ENCODE results near the gene LRBA.

Gene LRBA

DNA sequence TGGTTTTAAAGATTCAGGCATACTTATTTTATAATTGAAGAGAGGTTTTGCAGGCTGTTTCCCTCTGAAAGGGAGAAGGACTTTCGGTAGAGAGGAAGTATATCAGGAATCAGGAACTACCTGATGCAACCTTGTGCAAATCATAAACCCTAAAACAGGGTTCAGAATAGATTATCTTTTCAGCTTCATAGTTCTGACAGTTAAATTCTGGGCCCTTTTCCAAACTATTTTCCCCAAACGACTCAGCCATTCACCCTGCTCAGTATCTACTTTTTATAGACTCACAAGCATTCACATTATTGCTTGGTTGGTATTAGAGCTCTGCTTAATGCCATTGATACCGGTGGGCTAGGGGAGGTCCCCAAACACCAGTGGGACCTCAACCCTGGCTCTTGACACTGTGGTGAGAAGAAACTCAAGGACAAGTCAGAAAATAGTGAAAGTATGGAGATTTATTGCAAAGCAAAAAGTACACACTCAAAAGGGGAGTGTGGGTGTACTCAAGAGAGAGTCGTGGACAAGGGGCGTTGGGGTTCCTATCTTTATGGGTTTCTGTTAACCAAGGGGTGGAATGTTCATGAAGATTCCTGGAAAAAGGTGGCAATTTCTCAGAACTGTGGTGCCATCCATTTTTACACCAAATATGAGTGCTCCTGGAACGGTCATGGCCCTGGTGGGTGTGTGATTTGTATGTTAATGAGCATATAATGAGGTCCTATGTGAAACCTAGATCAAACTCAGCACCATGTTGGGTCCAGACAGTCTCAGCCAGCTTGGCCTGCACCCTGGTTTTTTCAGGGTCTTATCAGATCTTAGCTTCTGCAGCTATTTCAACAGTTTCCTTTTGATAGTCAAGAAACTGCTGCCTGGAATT lies 698.5 kb downstream of the LRBA start:
- DNase-seq (ENCODE audit: insufficient read length, low spot score) = no peak
- TF ChIP-seq, protein P1, sequence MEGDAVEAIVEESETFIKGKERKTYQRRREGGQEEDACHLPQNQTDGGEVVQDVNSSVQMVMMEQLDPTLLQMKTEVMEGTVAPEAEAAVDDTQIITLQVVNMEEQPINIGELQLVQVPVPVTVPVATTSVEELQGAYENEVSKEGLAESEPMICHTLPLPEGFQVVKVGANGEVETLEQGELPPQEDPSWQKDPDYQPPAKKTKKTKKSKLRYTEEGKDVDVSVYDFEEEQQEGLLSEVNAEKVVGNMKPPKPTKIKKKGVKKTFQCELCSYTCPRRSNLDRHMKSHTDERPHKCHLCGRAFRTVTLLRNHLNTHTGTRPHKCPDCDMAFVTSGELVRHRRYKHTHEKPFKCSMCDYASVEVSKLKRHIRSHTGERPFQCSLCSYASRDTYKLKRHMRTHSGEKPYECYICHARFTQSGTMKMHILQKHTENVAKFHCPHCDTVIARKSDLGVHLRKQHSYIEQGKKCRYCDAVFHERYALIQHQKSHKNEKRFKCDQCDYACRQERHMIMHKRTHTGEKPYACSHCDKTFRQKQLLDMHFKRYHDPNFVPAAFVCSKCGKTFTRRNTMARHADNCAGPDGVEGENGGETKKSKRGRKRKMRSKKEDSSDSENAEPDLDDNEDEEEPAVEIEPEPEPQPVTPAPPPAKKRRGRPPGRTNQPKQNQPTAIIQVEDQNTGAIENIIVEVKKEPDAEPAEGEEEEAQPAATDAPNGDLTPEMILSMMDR (IDR thresholded peaks at IDR 0.05; ENCODE audit: insufficient read depth, missing control alignments) = no peak
- FAIRE-seq = peak; percentile 51

DNA sequence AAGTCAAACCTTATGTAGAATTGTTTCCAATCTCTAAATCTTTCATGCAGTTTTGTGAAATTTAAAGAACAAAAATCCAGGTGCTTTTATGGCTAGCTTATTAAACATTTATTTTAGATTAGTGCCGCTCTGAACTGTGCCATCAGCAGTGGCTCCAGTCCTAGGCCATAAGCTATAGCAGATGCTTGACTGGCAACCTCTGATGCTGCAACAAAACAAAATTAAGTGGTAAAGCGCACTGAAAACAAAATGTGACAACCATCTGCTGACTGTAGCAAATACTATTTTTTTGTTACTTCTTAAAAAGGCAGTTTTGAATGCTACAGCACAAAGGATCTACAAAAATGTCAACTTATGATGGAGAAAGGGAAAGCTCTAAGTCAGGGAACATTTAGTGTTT lies 699.4 kb downstream of the LRBA start:
- peak; percentile 81 for FAIRE-seq
- TF ChIP-seq, protein P1 (IDR thresholded peaks at IDR 0.05; ENCODE audit: insufficient read depth, missing control alignments) = no peak
- DNase-seq (ENCODE audit: insufficient read length, low spot score) = no peak

DNA sequence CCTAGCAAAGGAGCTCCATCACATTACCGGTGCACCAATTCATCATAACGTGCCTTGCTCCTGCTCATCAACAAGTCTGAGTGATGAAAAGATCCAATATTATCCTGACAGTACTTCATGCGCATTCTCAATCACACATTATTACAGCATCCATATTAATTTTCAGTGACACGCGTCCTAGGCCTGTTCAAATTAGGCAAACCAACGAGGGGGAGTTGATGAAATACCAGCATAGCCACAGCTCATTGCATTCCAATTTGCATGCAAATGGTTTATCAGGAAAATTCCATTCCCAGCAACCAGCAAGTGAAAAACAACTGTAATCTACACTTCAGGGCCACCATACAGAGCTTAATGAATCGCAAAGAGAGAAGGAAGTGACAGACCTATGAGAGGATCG lies 699.9 kb downstream of the LRBA start:
- DNase-seq (ENCODE audit: insufficient read length, low spot score) = no peak
- TF ChIP-seq, protein P1 (IDR thresholded peaks at IDR 0.05; ENCODE audit: insufficient read depth, missing control alignments) = no peak
- peak; percentile 92 for FAIRE-seq

DNA sequence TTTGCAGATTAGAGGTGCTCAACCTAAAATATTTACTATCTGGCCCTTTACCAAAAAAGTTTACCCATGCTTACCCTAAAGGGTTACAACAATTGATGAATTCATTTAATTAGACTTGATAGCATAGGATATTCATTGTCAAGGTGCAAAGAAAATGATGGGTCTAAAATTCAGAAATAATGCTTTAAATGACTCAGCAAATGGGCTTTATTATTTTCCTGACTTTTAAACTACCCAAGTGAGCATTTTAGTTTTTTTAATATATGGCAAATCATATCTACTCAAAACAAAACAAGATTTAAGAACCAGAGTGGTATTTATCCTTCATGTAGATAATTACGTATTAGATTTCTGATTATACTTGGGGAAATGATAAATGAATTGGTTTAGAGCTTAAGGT lies 701.1 kb downstream of the LRBA start:
- FAIRE-seq (no peak), DNase-seq (ENCODE audit: insufficient read length, low spot score) (no peak)
- TF ChIP-seq, protein P1 (IDR thresholded peaks at IDR 0.05; ENCODE audit: insufficient read depth, missing control alignments) = no peak

DNA sequence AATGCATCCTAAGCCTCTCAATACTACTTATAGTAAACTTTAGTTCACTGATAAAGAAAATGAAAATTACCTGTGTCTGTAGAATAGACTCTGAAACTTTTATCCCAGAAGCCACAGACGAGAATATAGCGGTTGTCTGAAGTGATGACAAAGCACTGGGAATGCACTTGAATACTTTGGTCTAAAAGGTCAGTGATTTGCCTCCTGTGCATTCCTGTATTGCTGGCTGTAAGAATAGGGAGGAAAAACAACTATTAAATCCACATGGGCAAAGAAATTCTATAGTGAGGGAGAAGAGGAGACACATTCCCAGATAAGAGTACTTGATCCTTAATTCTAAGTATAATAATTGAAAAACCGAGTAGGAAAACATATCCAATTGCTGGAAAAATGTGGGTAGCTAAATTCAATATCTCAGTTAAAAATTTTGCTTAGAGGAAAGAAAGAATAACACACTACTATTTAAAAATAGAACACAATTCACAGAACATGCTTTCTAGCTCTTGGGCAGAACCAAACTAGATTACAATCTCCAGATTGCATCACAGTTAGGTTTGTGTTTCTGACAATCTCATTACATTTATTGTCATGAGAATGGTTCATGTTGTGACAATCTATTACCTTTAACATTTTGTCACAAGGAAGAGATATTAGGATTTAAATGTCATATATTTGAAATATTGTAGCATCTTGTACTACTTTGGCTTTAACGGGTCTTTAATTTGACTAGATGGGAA lies 704.8 kb downstream of the LRBA start:
- TF ChIP-seq, protein P1 (IDR thresholded peaks at IDR 0.05; ENCODE audit: insufficient read depth, missing control alignments) = no peak
- DNase-seq (ENCODE audit: insufficient read length, low spot score) (no peak), FAIRE-seq (peak; percentile 11)

DNA sequence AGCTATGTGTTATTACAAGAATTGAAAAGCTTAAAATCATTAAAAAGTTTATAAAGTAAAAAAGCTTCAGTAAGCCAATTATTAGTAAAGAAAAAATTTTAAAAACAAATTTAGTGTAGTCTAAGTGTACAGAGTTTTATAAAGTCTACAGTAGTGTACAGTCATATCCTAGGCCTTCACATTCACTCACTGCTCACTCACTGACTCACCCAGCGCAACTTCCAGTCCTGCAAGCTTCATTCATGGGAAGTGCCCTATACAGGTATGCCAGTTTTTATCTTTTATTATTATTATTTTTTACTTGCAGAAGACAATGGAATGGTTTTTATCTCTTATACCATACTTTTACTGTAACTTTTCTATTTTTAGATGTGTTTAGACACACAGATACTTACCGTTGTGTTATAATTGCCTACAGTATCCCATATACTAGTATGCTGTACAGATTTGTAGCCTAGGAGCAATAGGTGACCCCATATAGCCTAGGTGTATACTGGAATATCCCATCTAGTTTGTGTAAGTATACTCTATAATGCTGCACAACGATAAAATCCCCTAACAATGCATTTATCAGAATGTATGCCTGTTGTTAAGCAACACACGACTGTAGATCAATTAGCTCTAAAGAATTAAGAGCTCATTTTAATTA lies 706.1 kb downstream of the LRBA start:
- FAIRE-seq (no peak), DNase-seq (ENCODE audit: insufficient read length, low spot score) (no peak)

More for the DNA sequence above, 706.1 kb downstream of the LRBA start:
- TF ChIP-seq, protein P1 (IDR thresholded peaks at IDR 0.05; ENCODE audit: insufficient read depth, missing control alignments) = no peak
